DOHH2 (cell line): ENCODE data around the gene FTSJ1.

ENCODE experiments used
- H3F3A ChIP-seq: fragments of 200-600 bp; sonication (generic), shearing (Covaris generic); 2 replicates; pipeline ENCODE4 v1.6.0; 2016; ENCODE audit warnings: antibody characterized with exemption, mild to moderate bottlenecking; ENCODE audit not compliant: control insufficient read depth, insufficient read depth
- H3K27ac ChIP-seq: fragments of 200-600 bp; sonication (generic); 2 replicates; pipeline ENCODE4 v1.5.1; 2014; ENCODE audit warnings: low read depth, mild to moderate bottlenecking, low read length, moderate library complexity
- H3K27me3 ChIP-seq: fragments of 200-600 bp; sonication (generic); 2 replicates; pipeline ENCODE4 v1.6.1; 2014; ENCODE audit warnings: mild to moderate bottlenecking, low read length, mixed read lengths; ENCODE audit not compliant: control insufficient read depth
- H3K36me3 ChIP-seq: fragments of 200-600 bp; sonication (generic); 2 replicates; pipeline ENCODE4 v1.6.1; 2014; ENCODE audit warnings: mild to moderate bottlenecking, low read length, moderate library complexity, mixed read lengths; ENCODE audit not compliant: control insufficient read depth
- H3K4me1 ChIP-seq: fragments of 200-600 bp; sonication (generic); 2 replicates; pipeline ENCODE4 v1.6.1; 2014; ENCODE audit warnings: mild to moderate bottlenecking, low read length, mixed read lengths; ENCODE audit not compliant: control insufficient read depth
- H3K4me2 ChIP-seq: fragments of 200-600 bp; sonication (generic); 2 replicates; pipeline ENCODE4 v1.6.0; 2014; ENCODE audit warnings: mild to moderate bottlenecking, low read length, moderate library complexity
- H3K4me3 ChIP-seq: fragments of 200-600 bp; sonication (generic); 2 replicates; pipeline ENCODE4 v1.5.1; 2014; ENCODE audit warnings: mild to moderate bottlenecking, low read length, mixed read lengths
- H3K79me2 ChIP-seq: fragments of 200-600 bp; sonication (generic); 2 replicates; pipeline ENCODE4 v1.6.1; 2014; ENCODE audit warnings: mild to moderate bottlenecking, low read length, mixed read lengths; ENCODE audit not compliant: control insufficient read depth
- H3K9me2 ChIP-seq: fragments of 200-600 bp; sonication (generic); replicated peaks from 2 replicates; pipeline ENCODE4 v1.6.1; 2014; ENCODE audit warnings: mild to moderate bottlenecking, low read length, mixed read lengths; ENCODE audit not compliant: control insufficient read depth
- H3K9me3 ChIP-seq: fragments of 200-600 bp; sonication (generic); 2 replicates; pipeline ENCODE4 v1.6.1; 2014; ENCODE audit warnings: antibody characterized with exemption, low read length, mixed read lengths; ENCODE audit not compliant: control insufficient read depth, insufficient read depth
- H4K20me1 ChIP-seq: fragments of 200-600 bp; sonication (generic); 2 replicates; pipeline ENCODE4 v1.6.0; 2014; ENCODE audit warnings: low read depth, mild to moderate bottlenecking, antibody characterized with exemption, low read length, moderate library complexity; ENCODE audit not compliant: control insufficient read depth, insufficient read depth
- CTCF ChIP-seq: fragments of 200-600 bp; sonication (generic); IDR thresholded peaks from one replicate; pipeline ENCODE4 v1.5.1; 2014; ENCODE audit warnings: antibody characterized with exemption, mild to moderate bottlenecking, low read depth, low read length; ENCODE audit not compliant: poor library complexity, severe bottlenecking
- EZH2phosphoT487 ChIP-seq: fragments of 200-600 bp; sonication (generic); IDR thresholded peaks from 2 replicates; pipeline ENCODE4 v1.6.1; 2017; ENCODE audit warnings: borderline replicate concordance, mild to moderate bottlenecking, antibody characterized with exemption, low read length, moderate library complexity, mixed read lengths

Gene FTSJ1

GRCh38 chrX:48450076-48450475, 25.9 kb upstream of the FTSJ1 start:
- Histone ChIP-seq H3K4me3 (no peak overlapping the region), H3K27me3 (no peaks in the 10 kb centered on the region), H3K27ac (no peak overlapping the region), H3K4me1 (no peaks in the 10 kb centered on the region), H3F3A (no peaks in the 10 kb centered on the region), H3K9me3 (no peaks in the 10 kb centered on the region), H3K36me3 (no peaks in the 10 kb centered on the region), H3K4me2 (no peak overlapping the region), H4K20me1 (no peaks in the 10 kb centered on the region), H3K79me2 (no peaks in the 10 kb centered on the region), H3K9me2 (no peaks in the 10 kb centered on the region)
- TF ChIP-seq EZH2phosphoT487 = no peak
- TF ChIP-seq CTCF = no peak

GRCh38 chrX:48451708-48452107, 24.3 kb upstream of the FTSJ1 start:
- no peaks in the 10 kb centered on the region for H3K27me3 ChIP-seq
- no peaks in the 10 kb centered on the region for H3F3A ChIP-seq

GRCh38 chrX:48456628-48457331, 19.2 kb upstream of the FTSJ1 start:
- Histone ChIP-seq H3K4me1 (no peaks in the 10 kb centered on the region), H3K36me3 (peaks cover 17% of the 10 kb centered on the region), H3K4me3 (no peak overlapping the region), H3F3A (no peaks in the 10 kb centered on the region), H3K79me2 (no peaks in the 10 kb centered on the region), H3K27ac (no peak overlapping the region), H3K4me2 (no peak overlapping the region), H3K27me3 (no peaks in the 10 kb centered on the region), H3K9me2 (no peaks in the 10 kb centered on the region), H3K9me3 (no peaks in the 10 kb centered on the region), H4K20me1 (no peaks in the 10 kb centered on the region)
- TF ChIP-seq CTCF (no peak), EZH2phosphoT487 (no peak)

More at GRCh38 chrX:48451708-48452107, 24.3 kb upstream of the FTSJ1 start:
- H4K20me1 ChIP-seq = no peaks in the 10 kb centered on the region
- H3K4me3 ChIP-seq = no peak overlapping the region
- H3K27ac ChIP-seq = no peak overlapping the region
- H3K4me1 ChIP-seq = no peaks in the 10 kb centered on the region
- no peaks in the 10 kb centered on the region for H3K9me3 ChIP-seq
- no peak for TF ChIP-seq CTCF
- no peak for TF ChIP-seq EZH2phosphoT487
- no peaks in the 10 kb centered on the region for H3K79me2 ChIP-seq
- no peak overlapping the region for H3K4me2 ChIP-seq
- H3K9me2 ChIP-seq = no peaks in the 10 kb centered on the region
- no peaks in the 10 kb centered on the region for H3K36me3 ChIP-seq
